GM12891 (cell line): Measurements from ENCODE around the gene SLCO2B1.

Experiments used
- PAX5 ChIP-seq: IDR thresholded peaks from 2 replicates; pipeline ENCODE4 v1.6.1; 2011; ENCODE audit warnings: low read length, moderate library complexity, mild to moderate bottlenecking; ENCODE audit not compliant: insufficient read depth, severe bottlenecking
- POLR2A ChIP-seq: IDR thresholded peaks from 2 replicates; pipeline ENCODE4 v1.6.1; 2011; ENCODE audit warnings: low read depth, low read length, control low read depth
- POLR2AphosphoS5 ChIP-seq: IDR thresholded peaks from 2 replicates; pipeline ENCODE4 v1.6.1; 2011; ENCODE audit warnings: low read depth, low read length, control low read depth
- POU2F2 ChIP-seq: IDR thresholded peaks from 2 replicates; pipeline ENCODE4 v1.6.1; 2011; ENCODE audit warnings: low read depth, mild to moderate bottlenecking, control low read depth, low read length, moderate library complexity
- SPI1 ChIP-seq: IDR thresholded peaks from 2 replicates; pipeline ENCODE4 v1.6.1; 2011; ENCODE audit warnings: low read depth, low read length, control low read depth
- TAF1 ChIP-seq: IDR thresholded peaks from 2 replicates; pipeline ENCODE4 v1.6.1; 2011; ENCODE audit warnings: low read depth, low read length, control low read depth

- no peak for TF ChIP-seq POLR2AphosphoS5
- TF ChIP-seq POLR2A: no peak
- TF ChIP-seq TAF1: no peak
- TF ChIP-seq SPI1: no peak
- no peak for TF ChIP-seq POU2F2
- TF ChIP-seq PAX5: no peak
These were observed 57.5 kb downstream of the SLCO2B1 start for GRCh38 chr11:75208446-75208845.
